Bronchial epithelial cell (primary cell): ENCODE data around the gene TPBGL. TPM values are rescaled to one million over a fixed set of nuclear protein-coding genes. Genes with fewer than 3 reads are reported as not detected.

Source experiments
- DNase-seq: peaks from one replicate; pipeline ENCODE4 v3.0.0-alpha.2; 2010; ENCODE audit warnings: low read depth
- FAIRE-seq: peaks from 2 replicates; lab custom pipeline; 2011; peaks lifted over from hg19 to GRCh38; lab: Jason Lieb, UNC
- H3K27me3 ChIP-seq: 2 replicates; pipeline ENCODE4 v1.5.1; 2011; ENCODE audit warnings: low read length; ENCODE audit not compliant: control insufficient read depth, insufficient read depth
- H3K36me3 ChIP-seq: 2 replicates; pipeline ENCODE4 v1.5.1; 2011; ENCODE audit warnings: low read length; ENCODE audit not compliant: control insufficient read depth, insufficient read depth
- H3K4me3 ChIP-seq: 2 replicates; pipeline ENCODE4 v1.5.1; 2011; ENCODE audit warnings: mild to moderate bottlenecking, low read depth, low read length, control low read depth
- total RNA-seq: library from RNA; depleted of rRNA; stranded (reverse); fragments of >200 nt; gene quantifications from 2 replicates; pipeline ENCODE4 v1.2.1, GENCODE V29; 2014
- TF ChIP-seq, protein P1 (sequence below): IDR thresholded peaks from 2 replicates; pipeline ENCODE4 v1.5.1; 2011; ENCODE audit warnings: mild to moderate bottlenecking, moderate library complexity, low read length, control low read depth, inconsistent platforms; ENCODE audit not compliant: insufficient read depth, severe bottlenecking

Gene TPBGL
- total RNA-seq, 1 donor from 2014 or later, result not detected

DNA sequence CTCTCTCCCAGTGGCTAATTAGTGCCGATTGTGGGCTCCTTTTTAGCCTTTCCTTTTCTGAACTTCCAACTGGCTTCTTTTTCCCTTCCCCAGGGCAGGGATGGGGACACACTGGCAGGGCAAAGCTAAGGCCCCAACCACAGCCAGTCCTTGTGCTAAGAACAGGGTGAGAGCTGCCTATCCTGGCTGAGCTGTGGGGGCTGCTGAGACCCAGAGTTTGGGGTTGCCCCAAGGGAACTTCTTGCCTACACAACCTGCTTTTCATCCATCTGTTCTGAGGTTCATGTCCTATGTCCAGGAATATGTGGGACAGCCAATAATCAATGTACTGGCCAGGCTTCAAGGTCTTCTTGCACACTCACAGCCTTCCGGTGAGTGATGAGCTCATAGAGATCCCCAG is 10.0 kb upstream of the TPBGL start:
- TF ChIP-seq, protein P1, sequence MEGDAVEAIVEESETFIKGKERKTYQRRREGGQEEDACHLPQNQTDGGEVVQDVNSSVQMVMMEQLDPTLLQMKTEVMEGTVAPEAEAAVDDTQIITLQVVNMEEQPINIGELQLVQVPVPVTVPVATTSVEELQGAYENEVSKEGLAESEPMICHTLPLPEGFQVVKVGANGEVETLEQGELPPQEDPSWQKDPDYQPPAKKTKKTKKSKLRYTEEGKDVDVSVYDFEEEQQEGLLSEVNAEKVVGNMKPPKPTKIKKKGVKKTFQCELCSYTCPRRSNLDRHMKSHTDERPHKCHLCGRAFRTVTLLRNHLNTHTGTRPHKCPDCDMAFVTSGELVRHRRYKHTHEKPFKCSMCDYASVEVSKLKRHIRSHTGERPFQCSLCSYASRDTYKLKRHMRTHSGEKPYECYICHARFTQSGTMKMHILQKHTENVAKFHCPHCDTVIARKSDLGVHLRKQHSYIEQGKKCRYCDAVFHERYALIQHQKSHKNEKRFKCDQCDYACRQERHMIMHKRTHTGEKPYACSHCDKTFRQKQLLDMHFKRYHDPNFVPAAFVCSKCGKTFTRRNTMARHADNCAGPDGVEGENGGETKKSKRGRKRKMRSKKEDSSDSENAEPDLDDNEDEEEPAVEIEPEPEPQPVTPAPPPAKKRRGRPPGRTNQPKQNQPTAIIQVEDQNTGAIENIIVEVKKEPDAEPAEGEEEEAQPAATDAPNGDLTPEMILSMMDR, result no peak
- FAIRE-seq (no peak), DNase-seq (no peak)
- no peaks in the 10 kb centered on the region for H3K36me3 ChIP-seq
- H3K4me3 ChIP-seq, result no peak overlapping the region
- no peaks in the 10 kb centered on the region for H3K27me3 ChIP-seq

DNA sequence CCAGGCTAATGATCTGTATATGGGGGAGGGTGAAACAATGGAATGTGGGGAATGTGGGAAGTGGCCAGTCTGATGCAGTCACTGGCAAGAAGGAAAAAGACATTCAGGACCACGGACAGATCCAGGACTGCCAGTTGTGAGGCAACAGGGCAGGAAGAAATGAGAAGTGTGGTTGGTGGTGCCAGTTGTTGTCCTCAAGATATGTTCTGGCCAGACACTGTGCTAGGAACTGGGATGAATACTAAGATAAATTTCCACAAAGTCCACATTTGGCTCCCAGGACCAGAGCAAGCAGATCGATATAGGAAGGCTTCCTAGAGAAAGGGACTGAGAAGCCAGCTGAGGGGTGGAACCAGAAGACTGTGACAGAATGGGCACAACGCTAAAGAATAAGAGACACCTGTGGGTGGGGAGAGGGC is 6.8 kb upstream of the TPBGL start:
- Histone ChIP-seq H3K4me3 (no peak overlapping the region), H3K36me3 (no peaks in the 10 kb centered on the region), H3K27me3 (peaks cover 1% of the 10 kb centered on the region)
- peak; percentile 96 for FAIRE-seq
- peak; percentile 43 for DNase-seq
- TF ChIP-seq, protein P1, result no peak

GRCh38 chr11:75236062-75236461 is 4.5 kb upstream of the TPBGL start:
- H3K36me3 ChIP-seq, result no peaks in the 10 kb centered on the region
- peaks cover 15% of the 10 kb centered on the region for H3K27me3 ChIP-seq
- no peak overlapping the region for H3K4me3 ChIP-seq
- no peak for DNase-seq
- TF ChIP-seq, protein P1, result no peak
- FAIRE-seq, result no peak

DNA sequence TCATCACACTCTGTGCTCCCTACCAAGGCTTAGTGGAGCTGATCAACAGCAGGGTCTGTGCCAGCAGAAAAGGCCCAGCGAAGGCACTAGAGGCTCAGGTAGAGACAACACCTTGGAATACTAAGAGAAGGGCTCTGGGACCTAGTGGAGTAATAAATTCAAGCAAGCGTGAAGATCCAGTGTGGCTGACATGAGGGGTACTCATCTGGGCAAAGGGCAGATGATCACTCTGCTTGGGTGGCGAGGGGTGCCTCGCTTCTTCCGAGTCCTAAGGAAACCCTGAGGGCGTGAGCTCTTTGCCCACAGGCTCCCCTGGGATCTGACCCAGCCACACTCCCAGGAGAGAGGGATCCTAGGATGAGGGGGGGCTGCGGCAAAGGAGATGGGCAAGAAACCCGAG is 3.5 kb upstream of the TPBGL start:
- no peak overlapping the region for H3K4me3 ChIP-seq
- TF ChIP-seq, protein P1, result no peak
- FAIRE-seq (no peak), DNase-seq (no peak)
- H3K36me3 ChIP-seq, result no peaks in the 10 kb centered on the region
- H3K27me3 ChIP-seq, result peaks cover 16% of the 10 kb centered on the region

- TF ChIP-seq, protein P1, result no peak
- no peaks in the 10 kb centered on the region for H3K36me3 ChIP-seq
Observed at GRCh38 chr11:75238595-75239440, 1.8 kb upstream of the TPBGL start.

More at GRCh38 chr11:75238595-75239440, 1.8 kb upstream of the TPBGL start:
- peaks cover 25% of the 10 kb centered on the region for H3K27me3 ChIP-seq
- DNase-seq, result no peak
- FAIRE-seq, result no peak
- no peak overlapping the region for H3K4me3 ChIP-seq
